ENCODE results near the gene NRM. TPM values are rescaled to one million over a fixed set of nuclear protein-coding genes. Genes with fewer than 3 reads are reported as not detected.
A peak's percentile ranks its signal among the peaks of the same experiment; 100 is the strongest.

Gene NRM
- total and polyA plus RNA-seq, 2 of the 13 experiments (the other 11 are each of a cell fraction or from before 2014, with no cell fraction given): 12.5 to 16.0 TPM

- TF ChIP-seq ZNF503 (CRISPR knock-in tag; IDR thresholded peaks at IDR 0.05) (no peak), PAWR (CRISPR knock-in tag; IDR thresholded peaks at IDR 0.05; ENCODE audit: borderline replicate concordance) (0 out of 2 replicates have a peak, but pooled peaks have one; percentile 12), RCOR2 (CRISPR knock-in tag; IDR thresholded peaks at IDR 0.05) (no peak), PREB (CRISPR knock-in tag; IDR thresholded peaks at IDR 0.05) (no peak), ZNF121 (CRISPR knock-in tag; IDR thresholded peaks at IDR 0.05) (peak; percentile 43; the same call in 1 of the 2 replicates), NFIC (IDR thresholded peaks at IDR 0.05; ENCODE audit: low read length) (no peak), ELF4 (CRISPR knock-in tag; IDR thresholded peaks at IDR 0.05; ENCODE audit: borderline replicate concordance) (no peak), PHF5A (CRISPR knock-in tag; IDR thresholded peaks at IDR 0.05; ENCODE audit: low read depth, unreplicated experiment) (no peak), ZNF232 (CRISPR knock-in tag; IDR thresholded peaks at IDR 0.05; ENCODE audit: borderline replicate concordance) (peak; percentile 36; the same call in 1 of the 2 replicates), TFE3 (CRISPR knock-in tag; IDR thresholded peaks at IDR 0.05) (no peak), IRF1 (CRISPR knock-in tag; IDR thresholded peaks at IDR 0.05; ENCODE audit: low read depth) (0 out of 2 replicates have a peak, but pooled peaks have one; percentile 17), PHF21A (CRISPR knock-in tag; IDR thresholded peaks at IDR 0.05) (no peak), TERF1 (CRISPR knock-in tag; IDR thresholded peaks at IDR 0.05) (0 out of 2 replicates have a peak, but pooled peaks have one; percentile 18), USF2 (IDR thresholded peaks at IDR 0.05; ENCODE audit: low read depth, low read length) (no peak), USF2 (CRISPR knock-in tag; IDR thresholded peaks at IDR 0.05; ENCODE audit: borderline replicate concordance) (no peak)
Measured at GRCh38 chr6:30716879-30717128, 26.0 kb upstream of the NRM start (continued).

Measured in HepG2 (cell line).